SU-DHL-6 (cell line): ENCODE data around the gene MEOX2.

Source experiments
- H2AFZ ChIP-seq: fragments of 200-600 bp; sonication (generic); 2 replicates; pipeline ENCODE4 v1.6.1; 2014; ENCODE audit warnings: low read depth, mild to moderate bottlenecking, moderate library complexity, mixed read lengths, antibody characterized with exemption, low read length; ENCODE audit not compliant: severe bottlenecking
- H3F3A ChIP-seq: fragments of 200-600 bp; shearing (Covaris generic); 2 replicates; pipeline ENCODE4 v1.6.0; 2016; ENCODE audit warnings: antibody characterized with exemption, mild to moderate bottlenecking; ENCODE audit not compliant: insufficient read depth
- H3K27ac ChIP-seq: fragments of 200-600 bp; sonication (generic); 2 replicates; pipeline ENCODE4 v1.5.1; 2016; ENCODE audit warnings: low read depth, mild to moderate bottlenecking, low read length, moderate library complexity, mixed read lengths
- H3K27me3 ChIP-seq: fragments of 200-600 bp; sonication (generic), shearing (Covaris generic); 2 replicates; pipeline ENCODE4 v1.6.0; 2014; ENCODE audit warnings: mild to moderate bottlenecking, low read length
- H3K36me3 ChIP-seq: fragments of 200-600 bp; sonication (generic); 2 replicates; pipeline ENCODE4 v1.6.1; 2014; ENCODE audit warnings: mild to moderate bottlenecking, low read length, mixed read lengths
- H3K4me2 ChIP-seq: fragments of 300-600, 200-600 bp; shearing (Covaris generic), sonication (generic); 2 replicates; pipeline ENCODE4 v1.6.0; 2014; ENCODE audit warnings: low read length, low read depth, mild to moderate bottlenecking; ENCODE audit not compliant: poor library complexity, severe bottlenecking
- H3K4me3 ChIP-seq: fragments of 200-600 bp; sonication (generic); 2 replicates; pipeline ENCODE4 v1.5.1; 2014; ENCODE audit warnings: antibody characterized with exemption, low read length, mild to moderate bottlenecking, mixed read lengths; ENCODE audit not compliant: insufficient read depth, poor library complexity, severe bottlenecking
- H3K79me2 ChIP-seq: fragments of 200-600 bp; sonication (generic); 2 replicates; pipeline ENCODE4 v1.6.1; 2014; ENCODE audit warnings: mild to moderate bottlenecking, low read length, moderate library complexity; ENCODE audit not compliant: insufficient read depth
- H3K9ac ChIP-seq: fragments of 200-600 bp; sonication (generic); 2 replicates; pipeline ENCODE4 v1.7.0; 2014; ENCODE audit warnings: mild to moderate bottlenecking, low read length
- H3K9me2 ChIP-seq: fragments of 200-600 bp; sonication (generic); replicated peaks from 2 replicates; pipeline ENCODE4 v1.6.1; 2014; ENCODE audit warnings: low read length; ENCODE audit not compliant: insufficient read depth
- H3K9me3 ChIP-seq: fragments of 200-600 bp; sonication (generic); 2 replicates; pipeline ENCODE4 v1.6.1; 2014; ENCODE audit warnings: low read length, mixed read lengths; ENCODE audit not compliant: insufficient read depth
- H4K20me1 ChIP-seq: fragments of 200-600 bp; sonication (generic); 2 replicates; pipeline ENCODE4 v1.6.1; 2014; ENCODE audit warnings: low read depth, mild to moderate bottlenecking, antibody characterized with exemption, low read length, moderate library complexity, mixed read lengths
- CTCF ChIP-seq: fragments of 200-600 bp; sonication (generic); IDR thresholded peaks from one replicate; pipeline ENCODE4 v1.5.1; 2017; ENCODE audit warnings: antibody characterized with exemption, mild to moderate bottlenecking, low read length, moderate library complexity; ENCODE audit not compliant: insufficient read depth, poor library complexity, severe bottlenecking
- EZH2phosphoT487 ChIP-seq: fragments of 200-600 bp; sonication (generic), shearing (Covaris generic); conservative IDR thresholded peaks from 2 replicates; pipeline ENCODE4 v1.6.1; 2018; ENCODE audit warnings: mild to moderate bottlenecking, antibody characterized with exemption, low read length, moderate library complexity, mixed read lengths

MEOX2 gene

GRCh38 chr7:15648461-15648961 is 38.0 kb downstream of the MEOX2 start:
- H3K27ac ChIP-seq, result no peak overlapping the region
- TF ChIP-seq CTCF (no peak), EZH2phosphoT487 (no peak)
- no peak overlapping the region for H3K9ac ChIP-seq
- no peaks in the 10 kb centered on the region for H3K79me2 ChIP-seq
- no peak overlapping the region for H3K4me2 ChIP-seq
- no peaks in the 10 kb centered on the region for H3K9me2 ChIP-seq
- no peaks in the 10 kb centered on the region for H3F3A ChIP-seq
- H3K36me3 ChIP-seq, result no peaks in the 10 kb centered on the region
- no peaks in the 10 kb centered on the region for H3K27me3 ChIP-seq
- no peak overlapping the region for H3K4me3 ChIP-seq
- no peaks in the 10 kb centered on the region for H3K9me3 ChIP-seq
- H4K20me1 ChIP-seq, result no peaks in the 10 kb centered on the region
- no peak overlapping the region for H2AFZ ChIP-seq

GRCh38 chr7:15647309-15647708 is 39.2 kb downstream of the MEOX2 start:
- no peaks in the 10 kb centered on the region for H4K20me1 ChIP-seq
- H3F3A ChIP-seq, result no peaks in the 10 kb centered on the region
- H3K4me2 ChIP-seq, result no peak overlapping the region
- no peaks in the 10 kb centered on the region for H3K9me2 ChIP-seq
- no peak overlapping the region for H3K27ac ChIP-seq
- no peaks in the 10 kb centered on the region for H3K79me2 ChIP-seq
- H3K9me3 ChIP-seq, result no peaks in the 10 kb centered on the region
- no peak overlapping the region for H2AFZ ChIP-seq
- H3K4me3 ChIP-seq, result no peak overlapping the region
- no peaks in the 10 kb centered on the region for H3K36me3 ChIP-seq
- no peak overlapping the region for H3K9ac ChIP-seq
- TF ChIP-seq EZH2phosphoT487, result no peak
- no peak for TF ChIP-seq CTCF
- H3K27me3 ChIP-seq, result no peaks in the 10 kb centered on the region

GRCh38 chr7:15643000-15643705 is 43.3 kb downstream of the MEOX2 start:
- H4K20me1 ChIP-seq, result no peaks in the 10 kb centered on the region
- no peaks in the 10 kb centered on the region for H3K79me2 ChIP-seq
- no peaks in the 10 kb centered on the region for H3F3A ChIP-seq
- H3K4me2 ChIP-seq, result no peak overlapping the region
- no peak for TF ChIP-seq EZH2phosphoT487
- TF ChIP-seq CTCF, result no peak
- H3K9me3 ChIP-seq, result 0 out of 2 replicates have a peak, but pooled peaks cover 4% of the 10 kb centered on the region
- H3K27me3 ChIP-seq, result no peaks in the 10 kb centered on the region
- no peak overlapping the region for H2AFZ ChIP-seq
- no peak overlapping the region for H3K9ac ChIP-seq
- H3K9me2 ChIP-seq, result no peaks in the 10 kb centered on the region; the same call in 1 of the 2 replicates
- no peak overlapping the region for H3K4me3 ChIP-seq
- H3K36me3 ChIP-seq, result no peaks in the 10 kb centered on the region
- no peak overlapping the region for H3K27ac ChIP-seq
